GM20000 (cell line): Measurements from ENCODE around the gene PAN2.
"Not testable (repeated sequence)": the region's sequence is repeated elsewhere in the genome, so short reads cannot be mapped to it uniquely, and the experiment has no call there.

Source experiments
- DNase-seq: peaks from one replicate; pipeline ENCODE4 v3.0.0; 2012; ENCODE audit warnings: low spot score
- TF ChIP-seq, protein P1 (sequence below): IDR thresholded peaks from 2 replicates; pipeline ENCODE4 v1.5.1; 2012; ENCODE audit warnings: mild to moderate bottlenecking, control low read depth; ENCODE audit errors: extremely low read depth, missing control alignments

PAN2 gene

DNA sequence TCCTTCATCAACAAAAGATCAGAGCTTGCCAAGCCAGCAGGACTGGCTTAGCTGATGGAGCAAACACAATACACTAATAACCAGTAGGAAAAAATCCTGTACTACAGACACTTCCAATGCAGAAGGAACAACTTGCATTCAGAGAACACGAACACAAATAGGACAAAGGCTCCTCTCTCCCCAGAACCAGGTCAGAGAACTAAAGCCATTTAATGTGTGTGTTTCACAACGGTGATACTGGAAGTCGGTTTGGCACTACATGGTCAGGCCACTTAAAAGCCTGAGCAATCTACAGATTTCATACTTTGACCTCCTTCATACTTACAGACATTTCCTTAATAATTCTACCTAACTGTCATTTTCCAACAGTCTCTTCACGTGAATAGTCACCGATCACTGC is 40.0 kb downstream of the PAN2 start:
- TF ChIP-seq, protein P1, sequence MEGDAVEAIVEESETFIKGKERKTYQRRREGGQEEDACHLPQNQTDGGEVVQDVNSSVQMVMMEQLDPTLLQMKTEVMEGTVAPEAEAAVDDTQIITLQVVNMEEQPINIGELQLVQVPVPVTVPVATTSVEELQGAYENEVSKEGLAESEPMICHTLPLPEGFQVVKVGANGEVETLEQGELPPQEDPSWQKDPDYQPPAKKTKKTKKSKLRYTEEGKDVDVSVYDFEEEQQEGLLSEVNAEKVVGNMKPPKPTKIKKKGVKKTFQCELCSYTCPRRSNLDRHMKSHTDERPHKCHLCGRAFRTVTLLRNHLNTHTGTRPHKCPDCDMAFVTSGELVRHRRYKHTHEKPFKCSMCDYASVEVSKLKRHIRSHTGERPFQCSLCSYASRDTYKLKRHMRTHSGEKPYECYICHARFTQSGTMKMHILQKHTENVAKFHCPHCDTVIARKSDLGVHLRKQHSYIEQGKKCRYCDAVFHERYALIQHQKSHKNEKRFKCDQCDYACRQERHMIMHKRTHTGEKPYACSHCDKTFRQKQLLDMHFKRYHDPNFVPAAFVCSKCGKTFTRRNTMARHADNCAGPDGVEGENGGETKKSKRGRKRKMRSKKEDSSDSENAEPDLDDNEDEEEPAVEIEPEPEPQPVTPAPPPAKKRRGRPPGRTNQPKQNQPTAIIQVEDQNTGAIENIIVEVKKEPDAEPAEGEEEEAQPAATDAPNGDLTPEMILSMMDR, result no peak
- no peak for DNase-seq

DNA sequence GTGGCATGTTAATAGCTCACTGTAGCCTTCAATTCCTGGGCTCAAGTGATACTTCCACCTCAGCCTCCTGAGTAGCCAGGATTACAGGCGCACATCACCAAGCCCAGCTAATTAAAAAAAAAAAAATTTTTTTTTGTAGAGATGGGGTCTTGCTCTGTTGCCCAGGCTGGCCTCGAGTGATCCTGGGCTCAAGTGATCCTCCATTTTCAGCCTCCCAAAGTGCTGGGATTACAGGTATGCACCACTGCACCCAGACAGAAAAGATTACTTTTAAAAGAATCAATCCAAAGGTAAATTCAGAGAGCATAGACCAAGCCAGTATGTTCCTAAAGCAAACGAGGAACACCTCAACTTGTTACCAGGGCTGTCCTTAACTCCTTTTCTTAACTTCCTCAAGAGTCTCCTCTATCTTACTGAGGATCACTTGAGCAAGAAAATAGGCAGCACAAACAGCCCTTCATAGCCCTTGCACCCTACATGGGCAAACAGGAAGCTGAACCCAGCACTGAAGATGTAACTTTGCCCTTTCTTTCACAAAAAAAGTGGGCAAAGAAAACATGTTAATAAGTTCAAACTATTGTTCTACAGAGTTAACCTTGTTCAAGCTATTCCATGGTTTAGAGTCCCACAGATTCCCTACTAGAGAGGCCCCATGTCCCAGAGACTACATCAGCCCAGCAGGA is 45.0 kb downstream of the PAN2 start:
- no peak for DNase-seq
- TF ChIP-seq, protein P1, result no peak

GRCh38 chr12:56286044-56286830 is 47.6 kb downstream of the PAN2 start:
- TF ChIP-seq, protein P1, result no peak
- DNase-seq, result no peak

- not testable (repeated sequence) for DNase-seq
Observed at GRCh38 chr12:56284263-56284662, 49.5 kb downstream of the PAN2 start.

DNA sequence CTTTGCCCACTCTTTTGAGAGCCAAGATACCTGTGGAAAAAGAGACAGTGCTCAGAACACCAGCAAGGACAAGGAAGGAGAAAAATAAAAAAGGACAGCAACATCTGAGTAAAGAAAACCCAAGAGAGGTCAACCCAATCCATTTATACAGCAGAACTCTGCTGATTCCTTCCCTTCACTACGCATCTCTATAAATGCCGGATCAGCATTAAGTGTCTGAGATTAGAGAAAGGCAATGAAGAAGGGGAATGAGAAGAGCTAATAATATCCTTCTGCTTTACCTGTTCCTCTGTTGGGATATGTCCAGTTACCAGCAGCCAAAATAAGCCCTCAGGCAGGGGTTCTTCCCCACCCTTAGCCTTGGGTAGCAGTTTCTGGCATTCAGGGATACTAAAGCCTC is 51.2 kb downstream of the PAN2 start:
- no peak for DNase-seq
- TF ChIP-seq, protein P1, result no peak

DNA sequence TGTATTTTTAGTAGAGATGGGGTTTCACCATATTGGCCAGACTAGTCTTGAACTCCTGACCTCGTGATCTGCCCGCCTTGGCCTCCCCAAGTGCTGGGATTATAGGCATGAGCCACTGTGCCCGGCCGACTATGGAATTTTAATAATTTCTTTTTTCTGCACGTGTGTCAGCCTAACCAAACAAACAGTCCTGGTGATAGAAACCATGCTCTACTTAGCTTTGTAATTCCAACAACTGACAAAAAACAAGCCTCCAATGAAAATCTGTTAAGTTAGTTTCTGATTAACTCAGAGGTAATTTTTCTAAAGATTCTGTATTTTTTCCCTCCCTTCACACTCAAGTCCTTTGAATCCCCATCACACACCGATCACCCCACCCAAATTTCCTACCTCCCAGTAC is 51.8 kb downstream of the PAN2 start:
- no peak for DNase-seq
- TF ChIP-seq, protein P1, result no peak

DNA sequence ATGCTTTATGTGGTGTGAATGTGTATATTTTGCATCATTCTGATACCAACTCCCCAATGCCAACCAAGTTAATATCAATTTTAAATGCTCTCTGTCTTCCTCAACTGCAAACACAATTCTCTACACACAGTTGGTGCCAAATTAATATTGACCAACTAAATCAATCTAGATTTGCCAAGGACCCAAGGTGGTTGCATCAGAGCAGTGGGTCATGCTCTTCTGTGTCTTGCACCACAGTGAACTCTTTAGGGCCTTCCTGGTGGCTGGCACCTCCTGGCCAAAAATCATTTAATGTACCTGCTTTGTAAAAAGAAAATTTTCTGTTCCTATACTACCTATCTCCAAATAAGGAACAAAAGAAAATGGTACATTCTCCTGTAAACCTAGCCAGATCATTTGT is 53.0 kb downstream of the PAN2 start:
- TF ChIP-seq, protein P1, result no peak
- no peak for DNase-seq
